Fibroblast of lung (primary cell): ENCODE measurements around the gene ITIH3. TPM values are rescaled to one million over a fixed set of nuclear protein-coding genes. Genes with fewer than 3 reads are reported as not detected.

Experiments
- DNase-seq, 2 donors: peaks; one replicate each; pipeline versions ENCODE4 v3.0.0 to v3.0.0-alpha.2; 2010; ENCODE audit warnings: low read depth in 2 of 2
- H2AFZ ChIP-seq: 2 replicates; pipeline ENCODE4 v1.5.1; 2012; ENCODE audit warnings: low read length, control low read depth, inconsistent platforms
- H3K27ac ChIP-seq: 2 replicates; pipeline ENCODE4 v1.5.1; 2011; ENCODE audit warnings: low read length, control low read depth; ENCODE audit not compliant: insufficient read depth
- H3K27me3 ChIP-seq: 2 replicates; pipeline ENCODE4 v1.5.1; 2011; ENCODE audit warnings: mild to moderate bottlenecking, low read length; ENCODE audit not compliant: control insufficient read depth, insufficient read depth
- H3K36me3 ChIP-seq: 2 replicates; pipeline ENCODE4 v1.5.1; 2011; ENCODE audit warnings: low read length; ENCODE audit not compliant: control insufficient read depth, insufficient read depth
- H3K4me1 ChIP-seq: 2 replicates; pipeline ENCODE4 v1.5.1; 2011; ENCODE audit warnings: low read length; ENCODE audit not compliant: control insufficient read depth, insufficient read depth; ENCODE audit errors: extremely low read depth
- H3K4me2 ChIP-seq: 2 replicates; pipeline ENCODE4 v1.5.1; 2011; ENCODE audit warnings: low read length, control low read depth; ENCODE audit not compliant: insufficient read depth; ENCODE audit errors: extremely low read depth
- H3K4me3 ChIP-seq, 4 experiments: fragments of 200-600 bp in 1 of 4; sonication (generic) in 1 of 4; replicated peaks in 1 of 4; 2 replicates each; pipeline ENCODE4 v1.5.1; 2011 to 2016; ENCODE audit warnings: low read length in 4 of 4, low read depth in 3 of 4, mild to moderate bottlenecking in 3 of 4, control low read depth in 2 of 4, inconsistent platforms in 1 of 4, mixed read lengths in 1 of 4; ENCODE audit not compliant: insufficient read depth in 1 of 4; ENCODE audit errors: control extremely low read depth in 1 of 4
- H3K79me2 ChIP-seq: 2 replicates; pipeline ENCODE4 v1.5.1; 2012; ENCODE audit warnings: mild to moderate bottlenecking, low read length, inconsistent platforms; ENCODE audit not compliant: control insufficient read depth, insufficient read depth
- H3K9ac ChIP-seq: 2 replicates; pipeline ENCODE4 v1.5.1; 2011; ENCODE audit warnings: mild to moderate bottlenecking, low read length, control low read depth; ENCODE audit not compliant: insufficient read depth
- H3K9me3 ChIP-seq: 2 replicates; pipeline ENCODE4 v1.5.1; 2012; ENCODE audit warnings: low read depth, low read length; ENCODE audit not compliant: control insufficient read depth, insufficient read depth
- H4K20me1 ChIP-seq: 2 replicates; pipeline ENCODE4 v1.5.1; 2011; ENCODE audit warnings: low read length; ENCODE audit not compliant: control insufficient read depth, insufficient read depth; ENCODE audit errors: extremely low read depth
- CTCF ChIP-seq, 2 donors: IDR thresholded peaks in 1 of 2; conservative IDR thresholded peaks in 1 of 2; 1 replicate in 1 of 2; 2 replicates in 1 of 2; pipeline ENCODE4 v1.5.1; 2011 to 2012; ENCODE audit warnings: low read length in 2 of 2, control low read depth in 1 of 2, inconsistent platforms in 1 of 2, low read depth in 1 of 2, mild to moderate bottlenecking in 1 of 2
- EZH2 ChIP-seq: IDR thresholded peaks from 2 replicates; pipeline ENCODE4 v1.5.1; 2012; ENCODE audit warnings: low read length, control low read depth, mild to moderate bottlenecking; ENCODE audit errors: missing control alignments
- polyA plus RNA-seq, 2 donors: library from polyadenylated mRNA; depleted of rRNA in 1 of 2; stranded (reverse) in 1 of 2; unstranded in 1 of 2; fragments of >200 nt; gene quantifications; 2 replicates each; pipeline ENCODE4 v1.2.1, GENCODE V29; 2011 to 2012; ENCODE audit warnings: missing spikeins in 1 of 2
- total RNA-seq: library from RNA; depleted of rRNA; stranded (reverse); fragments of >200 nt; gene quantifications from 2 replicates; pipeline ENCODE4 v1.2.1, GENCODE V29; 2014

The ITIH3 gene
- total and polyA plus RNA-seq, 2 donors (not counting 1 experiment from before 2014, with no cell fraction given): 0.17 to 1.5 TPM

- H2AFZ ChIP-seq: no peak within 1 kb of the TSS
- H3K4me1 ChIP-seq: peaks cover 22% of the 10 kb centered on the region
- H3K4me2 ChIP-seq: peak within 1 kb of the TSS; percentile 23
- peak in 1 of 2 donors; percentile 40 for DNase-seq
- TF ChIP-seq EZH2: no peak
- TF ChIP-seq CTCF (conservative IDR thresholded peaks at IDR 0.05 in 1 of 2, IDR thresholded peaks at IDR 0.05 in 1 of 2; ENCODE audit: low read depth in 1 of 2, low read length in 2 of 2): no peak
- H3K9ac ChIP-seq: no peak within 1 kb of the TSS
- H3K36me3 ChIP-seq: no peaks in the 10 kb centered on the region
- H3K27ac ChIP-seq: no peak within 1 kb of the TSS
- H3K27me3 ChIP-seq: no peaks in the 10 kb centered on the region
- H4K20me1 ChIP-seq: no peaks in the 10 kb centered on the region
- H3K79me2 ChIP-seq: no peaks in the 10 kb centered on the region
- no peak within 1 kb of the TSS for H3K4me3 ChIP-seq
- no peaks in the 10 kb centered on the region for H3K9me3 ChIP-seq
These were observed 40.4 kb downstream of the ITIH3 start, which contains the start of gene MUSTN1 for GRCh38 chr3:52834871-52835501. Gene MUSTN1 (minus strand): TSS chr3:52835019. CDS start chr3:52834948, 71 bp downstream.

- Histone ChIP-seq H3K27ac (no peak overlapping the region), H2AFZ (no peak overlapping the region), H3K4me2 (no peak overlapping the region), H4K20me1 (no peaks in the 10 kb centered on the region), H3K79me2 (no peaks in the 10 kb centered on the region), H3K36me3 (no peaks in the 10 kb centered on the region), H3K9me3 (no peaks in the 10 kb centered on the region), H3K9ac (no peak overlapping the region), H3K27me3 (no peaks in the 10 kb centered on the region), H3K4me3 (no peak overlapping the region), H3K4me1 (peaks cover 20% of the 10 kb centered on the region)
- DNase-seq: no peak
- TF ChIP-seq CTCF (conservative IDR thresholded peaks at IDR 0.05 in 1 of 2, IDR thresholded peaks at IDR 0.05 in 1 of 2; ENCODE audit: low read depth in 1 of 2, low read length in 2 of 2) (no peak), EZH2 (no peak)
These were observed 41.3 kb downstream of the ITIH3 start for GRCh38 chr3:52835766-52836470.

GRCh38 chr3:52836471-52836845 lies 41.9 kb downstream of the ITIH3 start:
- H3K9ac ChIP-seq: no peak overlapping the region

More at GRCh38 chr3:52836471-52836845, 41.9 kb downstream of the ITIH3 start:
- Histone ChIP-seq H3K4me2 (no peak overlapping the region), H3K4me3 (no peak overlapping the region), H3K9me3 (no peaks in the 10 kb centered on the region), H3K79me2 (no peaks in the 10 kb centered on the region), H4K20me1 (no peaks in the 10 kb centered on the region), H3K27me3 (no peaks in the 10 kb centered on the region), H2AFZ (no peak overlapping the region), H3K27ac (no peak overlapping the region), H3K4me1 (peaks cover 15% of the 10 kb centered on the region), H3K36me3 (no peaks in the 10 kb centered on the region)
- DNase-seq: no peak
- no peak for TF ChIP-seq CTCF (conservative IDR thresholded peaks at IDR 0.05 in 1 of 2, IDR thresholded peaks at IDR 0.05 in 1 of 2; ENCODE audit: low read depth in 1 of 2, low read length in 2 of 2)
- no peak for TF ChIP-seq EZH2
